Measurements from ENCODE around the gene IL27RA.

Gene IL27RA

GRCh38 chr19:14062558-14062855 lies 30.9 kb downstream of the IL27RA start:
- no peak overlapping the region for H3K4me3 ChIP-seq (ENCODE audit: low read depth, low read length)
- TF ChIP-seq MYC (IDR thresholded peaks at IDR 0.05; ENCODE audit: low read depth, low read length) (no peak), CTCF (IDR thresholded peaks at IDR 0.05; ENCODE audit: low read depth, low read length) (no peak)
- TF ChIP-seq, protein P1, sequence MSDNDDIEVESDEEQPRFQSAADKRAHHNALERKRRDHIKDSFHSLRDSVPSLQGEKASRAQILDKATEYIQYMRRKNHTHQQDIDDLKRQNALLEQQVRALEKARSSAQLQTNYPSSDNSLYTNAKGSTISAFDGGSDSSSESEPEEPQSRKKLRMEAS (IDR thresholded peaks at IDR 0.05; ENCODE audit: low read depth, low read length), result no peak
- no peak for DNase-seq (ENCODE audit: low read depth)

DNA sequence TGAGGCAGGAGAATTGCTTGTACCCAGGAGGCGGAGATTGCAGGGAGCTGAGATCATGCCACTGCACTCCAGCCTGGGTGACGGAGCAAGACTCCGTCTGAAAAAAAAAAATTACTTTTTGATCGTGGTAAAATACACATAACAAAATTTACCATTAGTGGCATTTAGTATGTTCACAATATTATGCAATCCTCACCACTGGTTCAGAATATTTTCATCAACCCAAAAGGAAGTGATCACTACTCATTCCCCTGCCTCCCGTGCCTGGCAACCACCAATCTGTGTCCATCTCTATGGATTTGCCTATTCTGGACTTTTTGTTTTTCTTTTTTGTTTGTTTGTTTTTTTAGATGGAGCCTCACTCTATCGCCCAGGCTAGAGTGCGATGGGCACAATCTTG lies 31.5 kb downstream of the IL27RA start:
- TF ChIP-seq CTCF (IDR thresholded peaks at IDR 0.05; ENCODE audit: low read depth, low read length) (no peak), POLR2A (IDR thresholded peaks at IDR 0.05; ENCODE audit: extremely low read depth, insufficient read length) (no peak), MYC (IDR thresholded peaks at IDR 0.05; ENCODE audit: low read depth, low read length) (no peak)
- TF ChIP-seq, protein P1 (IDR thresholded peaks at IDR 0.05; ENCODE audit: low read depth, low read length), result no peak
- no peak for DNase-seq (ENCODE audit: low read depth)
- no peak overlapping the region for H3K4me3 ChIP-seq (ENCODE audit: low read depth, low read length)

- DNase-seq (ENCODE audit: low read depth), result no peak
- H3K4me3 ChIP-seq (ENCODE audit: low read depth, low read length), result no peak overlapping the region
- TF ChIP-seq MYC (IDR thresholded peaks at IDR 0.05; ENCODE audit: low read depth, low read length) (no peak), CTCF (IDR thresholded peaks at IDR 0.05; ENCODE audit: low read depth, low read length) (no peak), POLR2A (IDR thresholded peaks at IDR 0.05; ENCODE audit: extremely low read depth, insufficient read length) (no peak)
- TF ChIP-seq, protein P1 (IDR thresholded peaks at IDR 0.05; ENCODE audit: low read depth, low read length), result no peak
Measured at GRCh38 chr19:14066134-14066533, 34.6 kb downstream of the IL27RA start.

GRCh38 chr19:14070268-14071050 lies 38.9 kb downstream of the IL27RA start:
- no peak for DNase-seq (ENCODE audit: low read depth)
- no peak for TF ChIP-seq POLR2A (IDR thresholded peaks at IDR 0.05; ENCODE audit: extremely low read depth, insufficient read length)
- TF ChIP-seq, protein P1 (IDR thresholded peaks at IDR 0.05; ENCODE audit: low read depth, low read length), result no peak
- no peak for TF ChIP-seq MYC (IDR thresholded peaks at IDR 0.05; ENCODE audit: low read depth, low read length)
- no peak for TF ChIP-seq CTCF (IDR thresholded peaks at IDR 0.05; ENCODE audit: low read depth, low read length)
- H3K4me3 ChIP-seq (ENCODE audit: low read depth, low read length), result no peak overlapping the region

- TF ChIP-seq POLR2A (IDR thresholded peaks at IDR 0.05; ENCODE audit: extremely low read depth, insufficient read length), result no peak
- TF ChIP-seq, protein P1 (IDR thresholded peaks at IDR 0.05; ENCODE audit: low read depth, low read length), result 0 out of 2 replicates have a peak, but pooled peaks have one; percentile 5
- peak within 1 kb of the TSS; percentile 47 for H3K4me3 ChIP-seq (ENCODE audit: low read depth, low read length)
- DNase-seq (ENCODE audit: low read depth), result peak; percentile 54
Measured at GRCh38 chr19:14072535-14073260, 41.1 kb downstream of the IL27RA start, which contains the start of gene MISP3. Gene MISP3 (plus strand): TSS chr19:14072786. CDS start chr19:14073310, 524 bp downstream.
